ENCODE data around the gene OPA3.
"Not testable (repeated sequence)": the region's sequence is repeated elsewhere in the genome, so short reads cannot be mapped to it uniquely, and the experiment has no call there.

OPA3 gene

DNA sequence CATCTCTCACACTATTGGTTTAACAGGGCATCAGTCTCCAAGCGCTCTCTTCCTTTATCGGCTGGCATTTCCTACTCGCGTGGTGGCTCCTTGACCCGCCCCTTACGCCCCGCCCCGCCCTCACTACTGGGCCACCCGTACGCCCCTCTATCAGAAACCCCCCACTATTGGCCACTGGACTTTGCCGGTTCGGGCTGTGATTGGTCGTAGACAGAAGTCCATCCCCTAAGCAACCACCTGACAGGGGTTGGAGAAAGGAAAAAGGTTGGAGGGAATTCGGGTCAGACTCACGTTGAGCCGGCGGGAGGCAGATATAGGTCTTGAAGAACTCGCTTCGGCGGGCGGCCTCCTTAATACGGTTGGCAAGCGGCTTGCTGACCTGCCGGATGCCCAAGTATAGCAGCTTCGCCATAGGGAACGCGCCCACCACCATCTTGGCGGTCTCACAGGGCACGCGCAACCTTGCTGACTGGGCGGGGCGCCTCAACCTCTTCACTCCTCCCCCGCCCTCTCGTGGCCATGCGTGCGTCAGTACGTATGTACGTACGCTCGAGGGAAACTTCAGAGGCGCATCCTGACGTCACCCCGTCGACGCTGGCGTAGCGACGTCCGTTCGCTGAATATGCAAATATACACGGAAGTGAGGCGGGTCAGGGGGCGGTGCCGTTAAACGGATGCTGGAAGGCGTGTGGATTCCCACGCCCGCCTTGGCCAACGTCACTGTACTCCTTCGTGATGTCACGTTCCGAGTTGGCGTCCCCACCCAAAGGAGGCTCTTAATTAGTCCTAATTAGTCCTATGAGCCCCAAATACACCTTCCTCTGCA is at the start of gene OPA3:
OPA3 (minus strand) TSS at position 471 of the 826 bp plus-strand sequence; CDS start at position 433, 38 bp downstream.
- peak; percentile 99 for FAIRE-seq

DNA sequence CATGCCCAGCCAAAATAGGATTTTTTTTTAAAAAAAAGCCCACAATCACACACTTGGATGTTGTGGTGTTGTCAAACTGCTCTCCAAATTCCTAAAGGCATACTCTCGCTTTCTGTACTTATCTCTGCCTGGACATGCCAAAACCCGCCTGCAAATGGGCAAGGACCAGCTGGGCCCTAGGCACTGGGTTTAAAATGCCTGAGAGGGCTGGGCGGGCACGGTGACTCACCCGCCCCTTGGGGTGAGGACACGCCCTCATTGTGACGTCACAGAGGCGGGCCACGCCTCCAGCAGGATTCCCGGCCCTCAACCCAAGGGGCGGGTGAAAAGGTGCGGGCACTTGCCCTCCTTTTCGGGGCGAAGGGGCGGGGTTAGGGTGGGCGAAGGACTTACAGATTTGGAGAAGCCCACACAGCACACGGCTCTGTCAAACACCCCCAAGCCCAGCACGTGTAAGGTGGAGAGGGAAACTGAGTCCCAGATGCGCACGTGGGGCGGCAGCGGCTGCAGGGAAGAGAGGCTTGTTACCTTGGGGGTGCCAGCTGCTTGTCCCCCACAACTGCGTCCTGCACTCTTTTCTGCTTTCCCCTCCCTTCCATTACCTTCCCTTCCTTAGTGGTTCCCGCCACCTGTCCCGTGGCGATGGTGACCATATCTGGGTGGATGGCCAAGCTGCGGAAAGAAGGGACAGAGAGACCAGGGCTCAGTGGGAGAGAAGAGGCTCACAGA is 48.0 kb upstream of the OPA3 start:
- FAIRE-seq: peak; percentile 80
- peak; percentile 97 for DNase-seq (ENCODE audit: low spot score)

More for the DNA sequence above, at the start of gene OPA3:
- peak; percentile 97 for DNase-seq (ENCODE audit: low spot score)

DNA sequence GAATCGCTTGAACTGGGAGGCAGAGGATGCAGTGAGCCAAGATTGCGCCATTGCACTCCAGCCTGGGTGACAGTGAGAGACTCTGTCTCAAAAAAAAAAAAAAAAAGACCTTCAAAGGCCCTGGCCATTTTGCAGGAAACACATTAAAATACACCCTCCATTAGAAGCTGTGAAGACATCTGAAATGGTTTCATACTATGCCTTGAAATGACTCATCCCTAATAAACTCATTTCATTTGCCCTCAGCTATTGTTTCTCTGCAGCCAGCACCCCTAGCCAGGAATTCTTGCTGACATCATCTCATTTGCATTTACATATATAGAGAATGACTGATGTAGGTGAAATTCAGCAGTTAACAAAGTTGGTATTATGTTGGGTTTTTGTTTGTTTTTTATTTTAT is 45.9 kb upstream of the OPA3 start:
- DNase-seq (ENCODE audit: low spot score) (peak; percentile 84), FAIRE-seq (no peak)

DNA sequence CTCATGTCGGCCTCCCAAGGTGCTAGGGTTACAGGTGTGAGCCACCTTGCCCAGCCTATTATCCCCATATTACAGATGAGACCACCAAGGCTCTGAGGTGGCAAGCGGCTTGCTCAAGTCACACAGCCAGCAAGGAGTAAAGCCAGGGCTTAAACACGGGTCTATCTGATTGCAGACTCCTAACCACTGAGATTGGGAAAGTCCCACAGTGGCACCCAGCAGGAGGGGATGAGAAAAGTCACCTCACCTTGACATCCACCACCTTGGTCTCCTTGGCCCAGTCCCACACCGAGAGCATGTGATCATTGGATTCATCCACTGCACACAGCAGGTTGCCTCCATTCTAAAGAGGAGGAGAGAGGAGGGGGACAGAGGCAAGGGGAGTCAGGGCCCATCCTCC is 45.1 kb upstream of the OPA3 start:
- DNase-seq (ENCODE audit: low spot score): no peak
- no peak for FAIRE-seq

DNA sequence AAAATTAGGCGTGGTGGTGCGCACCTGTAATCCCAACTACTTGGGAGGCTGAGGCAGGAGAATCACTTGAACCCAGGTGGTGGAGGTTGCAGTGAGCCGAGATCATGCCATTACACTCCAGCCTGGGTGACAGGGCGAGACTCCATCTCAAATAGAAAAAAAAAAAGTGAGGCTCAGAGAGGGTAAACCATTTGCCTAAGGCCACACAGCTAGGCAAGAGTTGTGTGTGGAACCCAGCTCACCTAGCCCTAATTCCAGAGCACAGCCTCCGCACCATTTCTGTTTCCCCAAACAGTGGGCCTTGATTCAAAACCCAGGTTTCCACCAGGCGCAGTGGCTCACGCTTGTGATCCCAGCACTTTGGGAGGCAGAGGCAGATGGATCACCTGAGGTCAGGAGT is 43.6 kb upstream of the OPA3 start:
- not testable (repeated sequence) for DNase-seq (ENCODE audit: low spot score); FAIRE-seq

DNA sequence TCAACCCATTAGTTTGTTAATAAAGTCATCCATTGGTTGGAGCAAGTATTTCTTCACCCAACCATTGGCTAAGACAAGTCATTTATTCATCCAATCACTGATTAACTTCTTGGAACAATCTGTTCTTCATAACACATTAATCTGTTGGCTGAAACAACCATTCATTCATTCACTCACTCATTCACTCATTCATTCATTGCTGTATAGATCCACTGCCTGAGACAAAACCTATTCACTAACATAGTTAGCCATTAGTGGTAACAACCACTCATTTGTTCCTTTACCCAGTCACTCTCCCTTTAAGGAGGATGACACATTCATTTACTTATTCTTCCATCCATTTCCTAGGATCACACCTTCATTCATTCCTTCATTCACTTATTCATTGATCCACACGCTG is 39.4 kb upstream of the OPA3 start:
- FAIRE-seq (no peak), DNase-seq (ENCODE audit: low spot score) (no peak)

DNA sequence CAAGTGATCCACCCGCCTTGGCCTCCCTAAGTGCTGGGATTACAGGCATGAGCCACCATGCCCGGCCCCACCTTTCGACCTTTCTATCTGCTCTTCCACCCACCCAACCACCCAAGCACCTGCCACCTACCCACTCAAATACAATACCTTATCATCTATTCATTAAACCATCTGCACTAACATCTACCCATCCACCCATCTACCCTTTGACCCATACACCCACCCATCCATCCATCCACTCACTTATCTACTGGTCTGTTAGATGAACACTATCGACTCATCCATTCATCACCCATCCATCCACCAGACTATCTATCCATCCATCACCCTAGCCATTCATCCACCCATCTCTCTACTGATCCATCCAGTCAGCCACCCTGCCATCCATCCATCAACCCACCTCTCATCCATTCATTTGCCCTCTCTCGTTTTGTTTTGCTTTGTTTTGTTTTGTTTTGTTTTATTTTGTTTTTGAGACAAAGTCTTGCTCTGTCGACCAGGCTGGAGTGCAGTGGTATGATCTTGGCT is 37.4 kb upstream of the OPA3 start:
- FAIRE-seq: no peak

DNA sequence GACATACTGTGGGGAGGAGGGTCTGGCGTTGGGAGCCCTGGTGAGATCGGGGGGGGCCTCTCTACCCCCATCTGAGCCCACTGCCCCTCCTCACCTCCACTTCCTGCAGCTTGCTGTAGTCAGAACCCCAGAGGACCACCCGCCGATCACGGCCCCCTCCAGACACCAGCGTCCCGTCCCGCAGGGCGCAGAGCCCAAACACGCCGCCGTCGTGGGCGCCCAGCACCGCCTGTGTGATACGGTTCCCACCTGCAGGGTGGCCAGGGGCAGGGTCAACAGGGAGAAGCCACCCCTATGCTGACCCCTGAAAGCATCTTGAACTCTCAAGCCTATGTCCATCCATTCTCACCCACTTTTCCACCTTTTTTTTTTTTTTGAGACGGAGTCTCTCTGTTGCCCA is 36.8 kb upstream of the OPA3 start:
- DNase-seq (ENCODE audit: low spot score) (no peak), FAIRE-seq (no peak)

More for the DNA sequence above, 37.4 kb upstream of the OPA3 start:
- DNase-seq (ENCODE audit: low spot score): no peak

DNA sequence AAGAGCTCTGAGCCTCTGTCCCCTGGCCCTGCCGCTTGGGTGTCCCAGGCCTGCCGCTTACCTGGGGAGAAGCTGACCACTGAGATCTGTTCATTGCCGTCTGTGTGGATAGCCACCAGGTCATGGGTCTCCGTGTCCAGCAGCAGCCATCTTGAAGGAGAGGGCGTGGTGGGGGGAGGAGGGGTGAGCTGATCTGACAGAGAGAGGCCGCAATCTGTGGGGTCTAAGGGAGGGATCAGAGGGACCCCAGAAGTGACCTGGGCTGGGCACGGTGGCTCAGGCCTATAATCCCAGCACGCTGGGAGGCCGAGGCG is 32.1 kb upstream of the OPA3 start:
- DNase-seq (ENCODE audit: low spot score) (no peak), FAIRE-seq (no peak)

DNA sequence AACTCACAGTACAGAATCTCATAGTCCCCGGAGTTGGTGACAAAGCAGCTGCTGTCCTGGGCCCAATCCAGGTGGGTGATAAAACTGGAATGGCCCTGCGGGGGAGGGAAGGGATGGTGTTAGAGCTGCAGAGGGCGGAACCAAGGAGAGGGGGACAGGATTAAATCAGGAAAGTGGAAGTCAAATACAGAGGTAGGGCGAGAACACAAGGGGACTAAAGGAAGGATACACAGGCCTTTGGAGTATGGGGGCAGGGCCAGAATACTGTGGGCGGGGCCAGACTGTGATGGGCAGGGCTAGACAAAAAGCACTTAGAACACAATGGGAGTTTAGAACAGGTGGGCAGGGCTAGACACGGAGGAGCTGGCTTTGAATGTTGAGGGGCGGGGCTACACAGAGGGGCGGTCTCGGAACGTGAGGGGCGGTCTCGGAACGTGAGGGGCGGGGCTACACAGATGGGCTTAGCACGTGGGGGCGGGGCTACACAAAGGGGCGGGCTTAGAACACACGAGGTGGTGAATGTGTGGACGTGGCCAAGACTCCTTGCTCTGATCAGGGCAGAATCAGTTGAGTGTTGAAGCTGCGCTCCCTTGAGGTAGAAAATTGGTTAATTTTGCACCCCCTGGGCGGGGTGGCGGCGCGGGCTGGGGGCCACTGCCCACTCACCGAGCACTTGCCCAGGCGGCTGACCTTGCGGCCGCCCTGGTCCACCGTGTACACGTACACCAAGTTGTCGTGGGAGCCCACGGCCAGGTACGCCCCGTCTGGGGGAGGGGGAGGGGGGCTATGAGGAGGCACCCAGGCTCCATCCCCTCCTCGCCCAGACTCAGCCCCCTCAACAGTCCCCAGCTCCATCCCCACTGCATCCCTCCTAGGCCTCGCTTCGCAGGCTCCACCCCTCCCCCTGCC is 31.4 kb upstream of the OPA3 start:
- DNase-seq (ENCODE audit: low spot score) (peak; percentile 71), FAIRE-seq (no peak)

DNA sequence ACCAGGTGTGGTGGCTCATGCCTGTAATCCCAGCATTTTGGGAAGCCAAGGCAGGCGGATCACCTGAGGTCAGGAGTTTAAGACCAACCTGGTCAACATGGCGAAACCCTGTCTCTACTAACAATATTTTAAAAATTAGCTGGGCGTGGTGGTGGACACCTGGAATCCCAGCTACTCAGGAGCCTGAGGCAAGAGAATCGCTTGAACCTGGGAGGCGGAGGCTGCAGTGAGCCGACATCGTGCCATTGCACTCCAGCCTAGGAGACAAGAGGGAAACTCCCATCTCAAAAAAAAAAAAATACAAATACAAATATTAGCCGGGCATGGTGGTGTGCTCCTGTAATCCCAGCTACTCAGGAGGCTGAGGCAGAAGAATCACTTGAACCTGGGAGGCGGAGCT is 30.5 kb upstream of the OPA3 start:
- not testable (repeated sequence) for FAIRE-seq; DNase-seq (ENCODE audit: low spot score)

DNA sequence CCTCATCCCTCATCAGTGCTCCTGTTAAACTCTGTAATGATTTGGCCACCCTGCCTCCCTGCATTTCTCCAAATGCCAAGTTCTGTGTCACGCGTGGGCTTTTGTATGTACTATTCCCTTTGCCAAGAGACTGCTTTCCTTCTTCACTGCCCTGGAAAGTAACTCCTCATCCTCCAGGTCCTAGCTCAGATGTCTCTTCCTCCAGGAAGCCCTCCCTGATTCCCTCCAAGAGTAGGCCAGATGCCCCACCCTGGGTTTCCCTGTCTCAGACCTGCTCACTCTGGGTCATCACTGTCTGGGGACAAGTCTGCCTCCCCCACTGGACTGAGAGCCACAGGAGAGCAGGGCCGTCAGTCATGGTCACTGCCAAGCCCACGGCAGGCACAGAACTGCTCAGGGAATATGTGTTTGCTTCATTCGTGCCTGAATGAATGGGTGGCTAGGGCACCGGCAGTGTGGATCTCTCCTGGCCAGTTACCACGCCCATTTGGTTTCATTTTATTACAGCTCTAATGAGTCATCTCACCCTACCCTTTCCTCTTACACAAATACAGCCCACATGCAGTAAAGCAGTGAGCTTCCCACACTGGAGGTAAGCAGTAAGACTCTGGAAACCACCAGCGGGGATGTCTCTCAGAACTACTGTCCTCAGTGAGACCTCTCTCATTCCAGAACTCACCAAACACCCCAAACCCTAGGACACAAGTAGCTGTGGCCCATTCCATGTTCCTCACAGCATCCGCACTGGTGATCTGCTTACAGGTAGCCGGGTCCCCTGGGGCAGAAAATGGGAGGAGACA is 29.5 kb upstream of the OPA3 start:
- FAIRE-seq (peak; percentile 83), DNase-seq (ENCODE audit: low spot score) (peak; percentile 92)

DNA sequence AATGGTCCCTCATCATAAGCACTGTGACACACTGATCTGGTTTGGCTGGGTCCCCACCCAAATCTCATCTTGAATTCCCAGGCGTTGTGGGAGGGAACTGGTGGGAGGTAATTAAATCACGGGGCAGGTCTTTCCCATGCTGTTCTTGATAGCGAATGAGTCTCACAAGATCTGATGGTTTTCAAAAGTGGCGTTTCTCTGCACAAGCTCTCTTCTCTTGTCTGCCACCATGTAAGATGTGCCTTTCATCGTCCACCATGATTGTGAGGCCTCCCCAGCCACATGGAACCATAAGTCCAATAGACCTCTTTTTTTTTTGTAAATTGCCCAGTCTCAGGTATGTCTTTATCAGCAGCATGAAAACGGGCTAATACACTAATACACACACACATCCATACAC is 24.3 kb upstream of the OPA3 start:
- DNase-seq (ENCODE audit: low spot score) (no peak), FAIRE-seq (no peak)

DNA sequence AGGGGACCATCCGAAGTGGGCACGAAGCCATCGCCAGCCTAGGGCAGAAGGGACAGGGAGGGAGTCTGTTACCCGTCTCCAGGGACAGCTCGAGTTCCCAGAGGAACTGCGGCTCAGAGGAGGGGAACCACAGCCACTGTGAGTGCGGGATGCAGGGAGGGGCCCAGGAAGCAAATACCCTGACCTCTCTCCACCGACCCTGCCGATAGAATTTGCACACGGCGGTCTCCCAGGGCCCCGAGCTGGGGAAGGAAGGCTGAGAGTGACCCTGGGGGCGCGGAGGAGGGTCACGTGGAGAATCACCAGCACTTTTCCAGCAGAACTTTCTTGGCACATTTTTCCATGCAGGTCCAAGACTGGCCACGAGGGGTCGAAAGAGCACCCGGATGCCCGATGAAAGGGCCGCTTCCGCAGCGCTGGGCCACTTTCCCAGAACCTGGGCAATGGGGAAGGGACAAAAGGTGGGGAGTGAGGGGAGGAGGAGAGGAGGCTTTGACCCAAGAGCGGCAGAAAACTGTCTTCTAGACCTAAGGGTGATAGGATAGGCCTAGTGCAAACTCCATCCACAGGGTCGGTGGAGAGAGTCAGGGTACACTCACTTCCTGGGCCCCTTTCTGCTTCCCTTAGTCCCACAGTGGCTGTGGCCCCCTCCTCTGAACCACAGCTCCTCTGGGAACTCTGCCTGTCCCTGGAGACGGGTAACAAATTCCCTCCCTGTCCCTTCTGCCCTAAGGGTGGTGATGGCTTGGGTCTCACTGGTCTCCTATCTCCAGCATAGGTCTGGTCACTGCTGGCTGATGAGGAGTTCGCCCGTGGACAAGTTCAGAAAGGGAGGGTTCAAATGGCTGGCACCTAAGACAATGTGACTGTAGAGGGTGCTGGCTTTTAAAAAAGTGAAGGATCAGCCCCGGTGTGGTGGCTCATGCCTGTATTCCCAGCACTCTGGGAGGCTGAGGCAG is 22.7 kb upstream of the OPA3 start:
- peak; percentile 81 for DNase-seq (ENCODE audit: low spot score)
- no peak for FAIRE-seq

DNA sequence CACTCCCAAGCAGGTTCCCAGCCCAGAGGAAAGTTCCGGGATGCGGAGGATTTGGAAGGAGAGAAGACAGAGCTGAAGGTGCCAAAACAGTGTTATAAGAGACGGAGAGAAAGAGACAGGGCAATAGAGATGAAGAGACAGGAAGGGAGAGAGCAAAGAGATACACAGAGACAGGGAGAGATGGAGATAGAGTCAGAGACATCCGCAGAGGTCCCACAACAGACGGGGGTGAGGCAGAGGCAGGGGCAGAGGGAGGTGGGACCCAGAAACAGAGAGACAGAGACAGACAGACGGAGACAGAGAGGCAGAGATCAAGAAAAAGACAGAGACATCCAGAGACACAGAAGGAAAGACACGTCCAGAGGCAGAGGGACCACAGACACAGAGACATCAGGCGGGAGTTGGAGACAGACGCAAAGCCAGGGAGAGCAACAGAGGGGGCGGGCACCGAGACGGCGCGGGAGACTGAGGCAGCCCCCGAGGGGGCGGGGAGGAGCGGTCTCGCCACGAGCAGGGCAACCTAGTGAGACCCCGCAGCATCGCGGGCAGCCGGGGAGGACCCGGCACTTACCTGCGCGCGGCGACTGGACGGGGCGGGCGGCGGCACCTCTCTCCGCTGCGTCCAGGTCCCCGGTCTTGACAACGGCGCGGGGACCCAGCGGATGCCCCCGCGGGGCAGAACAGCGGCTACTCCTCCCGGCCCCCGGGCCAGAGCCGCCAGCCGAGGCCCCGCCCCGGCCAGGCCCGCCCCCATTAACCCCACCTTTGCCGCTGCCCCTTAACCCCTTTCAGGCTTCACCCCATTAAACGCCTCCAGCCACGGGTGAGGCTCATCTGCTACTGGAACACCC is 17.1 kb upstream of the OPA3 start, which contains the start of gene GPR4:
GPR4 (minus strand) TSS at position 689 of the 851 bp plus-strand sequence. CDS start 10,346 bp downstream, outside the sequence.
- no peak for FAIRE-seq
- peak; percentile 65 for DNase-seq (ENCODE audit: low spot score)

DNA sequence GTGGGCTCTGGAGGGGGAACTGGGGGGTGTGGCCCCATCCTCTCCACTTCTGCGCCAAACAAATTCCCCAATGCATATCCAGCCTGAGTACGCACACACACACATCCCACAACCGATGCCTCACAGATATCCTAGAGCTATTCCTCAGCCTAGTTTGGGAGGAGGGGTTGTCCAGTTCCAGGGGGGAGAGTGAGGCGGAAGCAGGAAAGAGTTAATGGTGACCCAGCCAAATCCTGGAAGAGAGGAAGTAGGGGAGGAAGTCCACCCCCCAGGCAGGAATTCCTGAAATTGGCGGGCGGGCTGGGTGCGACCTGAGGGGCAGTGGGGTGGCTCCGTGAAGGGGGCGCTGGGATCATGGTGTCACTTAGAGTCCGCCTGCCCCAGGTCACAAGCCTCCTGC is 16.5 kb upstream of the OPA3 start:
- no peak for DNase-seq (ENCODE audit: low spot score)
- FAIRE-seq: no peak

DNA sequence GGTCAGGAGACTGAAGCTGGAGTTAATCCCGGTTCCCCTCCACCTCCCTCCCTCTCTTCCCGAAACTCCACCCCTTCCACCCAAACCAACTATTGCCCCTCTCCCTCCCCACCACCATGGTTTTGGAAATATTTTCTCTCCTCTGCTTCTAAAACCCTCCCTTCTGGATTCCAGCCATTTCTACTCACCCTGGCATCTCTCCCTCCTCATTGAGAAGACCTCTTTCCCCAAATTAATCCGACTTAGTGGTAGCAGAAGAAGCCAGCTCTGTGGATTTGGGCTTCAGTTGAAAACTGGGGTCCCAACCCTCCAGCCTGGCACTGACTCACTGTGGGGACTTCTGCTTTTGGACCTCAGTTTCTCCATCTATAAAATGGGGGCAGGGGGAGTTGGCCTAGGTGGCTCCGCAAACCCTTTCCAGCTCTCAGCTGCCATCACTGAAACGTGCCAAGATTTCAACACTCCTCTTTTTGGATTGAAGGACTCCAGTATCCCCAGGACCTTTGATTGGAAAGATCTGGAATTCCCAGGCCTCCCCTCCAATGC is 15.8 kb upstream of the OPA3 start:
- DNase-seq (ENCODE audit: low spot score) (no peak), FAIRE-seq (no peak)

DNA sequence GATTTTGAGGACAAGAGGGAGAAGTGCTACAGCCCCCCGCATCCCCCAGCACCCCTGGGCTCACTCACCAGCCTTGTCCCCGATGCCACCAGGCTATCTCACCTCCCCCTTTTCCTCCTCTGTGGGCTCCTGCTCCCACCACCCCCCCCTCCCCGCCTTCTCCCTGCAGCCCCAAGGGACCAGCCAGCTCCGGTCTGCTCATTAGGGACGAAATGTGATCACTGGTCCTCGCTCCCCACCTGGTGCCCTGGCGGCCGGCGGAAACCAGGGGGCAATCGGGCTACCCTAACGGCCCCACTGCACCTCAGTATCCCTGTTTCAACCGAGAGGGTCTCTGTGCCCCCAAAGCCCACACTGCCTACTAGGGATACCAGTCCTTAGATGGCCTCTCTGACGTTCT is 14.7 kb upstream of the OPA3 start:
- DNase-seq (ENCODE audit: low spot score): no peak
- no peak for FAIRE-seq
